ENCODE data around the gene RAD23B. TPM values are rescaled to one million over a fixed set of nuclear protein-coding genes. Genes with fewer than 3 reads are reported as not detected.

Gene RAD23B
- total RNA-seq, 1 donor from 2014 or later = 82.8 TPM

- H3K4me3 ChIP-seq (ENCODE audit: low read depth, low read length) = no peak overlapping the region
- DNase-seq (ENCODE audit: low read depth) = no peak
- TF ChIP-seq CTCF (conservative IDR thresholded peaks at IDR 0.05; ENCODE audit: low read depth, low read length) = no peak
These were observed 23.2 kb downstream of the RAD23B start for GRCh38 chr9:107306308-107306707.

- DNase-seq (ENCODE audit: low read depth) = no peak
- no peak overlapping the region for H3K4me3 ChIP-seq (ENCODE audit: low read depth, low read length)
- no peak for TF ChIP-seq CTCF (conservative IDR thresholded peaks at IDR 0.05; ENCODE audit: low read depth, low read length)
These were observed 24.3 kb downstream of the RAD23B start for GRCh38 chr9:107307331-107307730.

- no peak overlapping the region for H3K4me3 ChIP-seq (ENCODE audit: low read depth, low read length)
- no peak for DNase-seq (ENCODE audit: low read depth)
- no peak for TF ChIP-seq CTCF (conservative IDR thresholded peaks at IDR 0.05; ENCODE audit: low read depth, low read length)
These were observed 25.4 kb downstream of the RAD23B start for GRCh38 chr9:107308461-107308860.

GRCh38 chr9:107309271-107309670 lies 26.2 kb downstream of the RAD23B start:
- DNase-seq (ENCODE audit: low read depth) = no peak
- no peak for TF ChIP-seq CTCF (conservative IDR thresholded peaks at IDR 0.05; ENCODE audit: low read depth, low read length)

GRCh38 chr9:107312376-107313050 lies 29.4 kb downstream of the RAD23B start:
- TF ChIP-seq CTCF (conservative IDR thresholded peaks at IDR 0.05; ENCODE audit: low read depth, low read length) = no peak
- no peak for DNase-seq (ENCODE audit: low read depth)
- no peak overlapping the region for H3K4me3 ChIP-seq (ENCODE audit: low read depth, low read length)

More at GRCh38 chr9:107309271-107309670, 26.2 kb downstream of the RAD23B start:
- no peak overlapping the region for H3K4me3 ChIP-seq (ENCODE audit: low read depth, low read length)

GRCh38 chr9:107313555-107314096 lies 30.5 kb downstream of the RAD23B start:
- H3K4me3 ChIP-seq (ENCODE audit: low read depth, low read length) = no peak overlapping the region
- no peak for DNase-seq (ENCODE audit: low read depth)
- TF ChIP-seq CTCF (conservative IDR thresholded peaks at IDR 0.05; ENCODE audit: low read depth, low read length) = no peak

- H3K4me3 ChIP-seq (ENCODE audit: low read depth, low read length) = no peak overlapping the region
- no peak for TF ChIP-seq CTCF (conservative IDR thresholded peaks at IDR 0.05; ENCODE audit: low read depth, low read length)
- DNase-seq (ENCODE audit: low read depth) = no peak
These were observed 31.7 kb downstream of the RAD23B start for GRCh38 chr9:107314763-107315162.

Measured in epithelial cell of proximal tubule (primary cell).